IMR-90 (cell line): Measurements from ENCODE around the gene C1QTNF12. TPM values are rescaled to one million over a fixed set of nuclear protein-coding genes. Genes with fewer than 3 reads are reported as not detected.
A peak's percentile ranks its signal among the peaks of the same experiment; 100 is the strongest.

ENCODE experiments used
- ATAC-seq: fragments of 200-7000 bp; cut with Tn5 transposase; 2 replicates; pipeline ENCODE4 v1.9.1; 2020; ENCODE audit warnings: low read depth, mild to moderate bottlenecking, moderate library complexity
- BruUV-seq: library from RNA; stranded (reverse); fragments of 400-500 nt; replicated peaks from 2 replicates; lab custom pipeline; 2021; lab: Mats Ljungman, UMichigan
- CTCF ChIA-PET: fragments of 300-600 bp; formaldehyde crosslinking; extraction: SDS; loops from one replicate; lab custom pipeline; 2021; ENCODE audit warnings: antibody characterized with exemption; lab: Yijun Ruan, JAX
- POLR2A ChIA-PET: fragments of 300-600 bp; sonication (Branson Sonifier 250); formaldehyde crosslinking; loops from one replicate; lab custom pipeline; 2022; ENCODE audit warnings: antibody characterized with exemption; ENCODE audit not compliant: unreplicated experiment; lab: Charles Lee
- DNase-seq: peaks from one replicate; pipeline ENCODE4 v3.0.0; 2013
- H2AFZ ChIP-seq: replicated peaks from 2 replicates; pipeline ENCODE3; 2013; ENCODE audit warnings: low read length, mild to moderate bottlenecking; ENCODE audit not compliant: poor library complexity
- H2AK5ac ChIP-seq: 2 replicates; pipeline ENCODE4 v1.6.1; 2013; ENCODE audit warnings: low read depth, low read length, inconsistent platforms
- H2AK9ac ChIP-seq: replicated peaks from 2 replicates; pipeline ENCODE3; 2013; ENCODE audit warnings: mild to moderate bottlenecking, low read depth, low read length, moderate library complexity; ENCODE audit not compliant: poor library complexity
- H2BK120ac ChIP-seq: 2 replicates; pipeline ENCODE4 v1.6.1; 2013; ENCODE audit warnings: low read depth, low read length, inconsistent platforms
- H2BK15ac ChIP-seq: 3 replicates; pipeline ENCODE4 v1.6.1; 2013; ENCODE audit warnings: low read depth, low read length, inconsistent platforms
- H2BK20ac ChIP-seq: 2 replicates; pipeline ENCODE4 v1.6.1; 2013; ENCODE audit warnings: low read depth, mild to moderate bottlenecking, inconsistent platforms, low read length, moderate library complexity
- H2BK5ac ChIP-seq: 2 replicates; pipeline ENCODE4 v1.6.1; 2013; ENCODE audit warnings: mild to moderate bottlenecking, low read depth, low read length, inconsistent platforms; ENCODE audit not compliant: poor library complexity, severe bottlenecking
- H3K14ac ChIP-seq: replicated peaks from 2 replicates; pipeline ENCODE4 v1.6.1; 2013; ENCODE audit warnings: low read depth, low read length, inconsistent platforms
- H3K18ac ChIP-seq: 2 replicates; pipeline ENCODE4 v1.6.1; 2013; ENCODE audit warnings: low read depth, low read length, control low read depth
- H3K23ac ChIP-seq: 2 replicates; pipeline ENCODE4 v1.6.1; 2013; ENCODE audit warnings: low read depth, low read length, inconsistent platforms
- H3K27ac ChIP-seq: 2 replicates; pipeline ENCODE4 v1.5.1; 2013; ENCODE audit warnings: mild to moderate bottlenecking, control low read depth, low read length; ENCODE audit not compliant: insufficient read depth
- H3K27me3 ChIP-seq: 2 replicates; pipeline ENCODE4 v1.6.1; 2013; ENCODE audit warnings: low read length; ENCODE audit not compliant: control insufficient read depth, insufficient read depth
- H3K36me3 ChIP-seq: 2 replicates; pipeline ENCODE4 v1.6.1; 2013; ENCODE audit warnings: low read length, mixed read lengths; ENCODE audit not compliant: control insufficient read depth, insufficient read depth
- H3K4ac ChIP-seq: 2 replicates; pipeline ENCODE4 v1.6.1; 2013; ENCODE audit warnings: low read depth, low read length, inconsistent platforms
- H3K4me1 ChIP-seq: 2 replicates; pipeline ENCODE4 v1.6.1; 2013; ENCODE audit warnings: low read length, mixed read lengths; ENCODE audit not compliant: control insufficient read depth, insufficient read depth
- H3K4me2 ChIP-seq: 2 replicates; pipeline ENCODE4 v1.6.1; 2013; ENCODE audit warnings: low read depth, mild to moderate bottlenecking, control low read depth, low read length, moderate library complexity
- H3K4me3 ChIP-seq: 2 replicates; pipeline ENCODE4 v1.5.1; 2013; ENCODE audit warnings: low read depth, mild to moderate bottlenecking, control low read depth, low read length, moderate library complexity; ENCODE audit not compliant: insufficient read depth
- H3K56ac ChIP-seq: 2 replicates; pipeline ENCODE4 v1.6.1; 2013; ENCODE audit warnings: low read length, inconsistent platforms; ENCODE audit not compliant: insufficient read depth; ENCODE audit errors: extremely low read depth
- H3K79me1 ChIP-seq, 2 experiments: 2 replicates each; pipeline ENCODE4 v1.6.1; 2013; ENCODE audit warnings: low read length in 2 of 2, inconsistent platforms in 1 of 2, low read depth in 1 of 2
- H3K9ac ChIP-seq: 2 replicates; pipeline ENCODE4 v1.6.1; 2013; ENCODE audit warnings: low read depth, low read length, control low read depth
- H3K9me1 ChIP-seq: 2 replicates; pipeline ENCODE4 v1.6.1; 2013; ENCODE audit warnings: low read length, inconsistent platforms; ENCODE audit not compliant: insufficient read depth
- H3K9me3 ChIP-seq: 2 replicates; pipeline ENCODE4 v1.6.1; 2013; ENCODE audit warnings: low read length; ENCODE audit not compliant: control insufficient read depth, insufficient read depth
- H4K20me1 ChIP-seq: 2 replicates; pipeline ENCODE4 v1.6.1; 2013; ENCODE audit warnings: low read length, inconsistent platforms; ENCODE audit not compliant: insufficient read depth
- H4K5ac ChIP-seq: 2 replicates; pipeline ENCODE4 v1.6.1; 2013; ENCODE audit warnings: mild to moderate bottlenecking, low read depth, low read length, control low read depth
- H4K8ac ChIP-seq, 2 experiments: 2 replicates each; pipeline ENCODE4 v1.6.1; 2013; ENCODE audit warnings: low read depth in 2 of 2, low read length in 2 of 2, control low read depth in 1 of 2, inconsistent platforms in 1 of 2
- H4K91ac ChIP-seq: 2 replicates; pipeline ENCODE4 v1.6.1; 2013; ENCODE audit warnings: low read depth, low read length, inconsistent platforms; ENCODE audit not compliant: insufficient read depth
- WGBS, 2 experiments: methylation state at CpG; one replicate each; pipeline versions ENCODE4 v1.1.5 to v1.1.7; 2013; ENCODE audit warnings: missing lambda C conversion rate in 2 of 2; ENCODE audit not compliant: insufficient read length in 1 of 2; ENCODE audit errors: extremely low coverage in 2 of 2; 5-methylcytosine and 5-hydroxymethylcytosine counted together
- dilution Hi-C: fragments of 300-500 bp; cut with HindIII; formaldehyde crosslinking; loops from one replicate; pipeline ENCODE4 v1.14.3; 2018; ENCODE audit warnings: low sequenced_read_pairs; ENCODE audit not compliant: unreplicated experiment
- in situ Hi-C: fragments of 300-500 bp; cut with MboI; formaldehyde crosslinking; loops from 3 replicates; pipeline ENCODE4 v1.14.3; 2019; ENCODE audit warnings: low sequenced_read_pairs, inconsistent platforms, mixed read lengths
- intact Hi-C: fragments of 100-400 bp; cut with micrococcal nuclease; formaldehyde crosslinking; loops from 2 replicates; pipeline ENCODE4 v1.10.0; 2022
- polyA plus RNA-seq, 3 experiments: library from polyadenylated mRNA; depleted of rRNA; stranded (reverse); fragments of >200 nt; gene quantifications; 2 replicates each; pipeline ENCODE4 v1.2.3, GENCODE V29; 2012; ENCODE audit warnings: low replicate concordance in 1 of 3
- total RNA-seq: library from RNA; depleted of rRNA; stranded (reverse); fragments of >200 nt; gene quantifications from 2 replicates; pipeline ENCODE4 v1.2.3, GENCODE V29; 2012
- TF ChIP-seq, protein P1 (sequence below): fragments of 150-350 bp; IDR thresholded peaks from 2 replicates; pipeline ENCODE4 v1.6.1; 2017; ENCODE audit warnings: mild to moderate bottlenecking, antibody characterized with exemption, low read length, low read depth
- TF ChIP-seq, protein P2 (sequence below): conservative IDR thresholded peaks from 2 replicates; pipeline ENCODE4 v1.5.1; 2012; ENCODE audit warnings: mild to moderate bottlenecking, low read depth, low read length, improper control_type of control experiment

C1QTNF12 gene
- total and polyA plus RNA-seq, 2 of the 4 experiments (the other 2 are of a cell fraction) = 0.36 to 1.1 TPM

DNA sequence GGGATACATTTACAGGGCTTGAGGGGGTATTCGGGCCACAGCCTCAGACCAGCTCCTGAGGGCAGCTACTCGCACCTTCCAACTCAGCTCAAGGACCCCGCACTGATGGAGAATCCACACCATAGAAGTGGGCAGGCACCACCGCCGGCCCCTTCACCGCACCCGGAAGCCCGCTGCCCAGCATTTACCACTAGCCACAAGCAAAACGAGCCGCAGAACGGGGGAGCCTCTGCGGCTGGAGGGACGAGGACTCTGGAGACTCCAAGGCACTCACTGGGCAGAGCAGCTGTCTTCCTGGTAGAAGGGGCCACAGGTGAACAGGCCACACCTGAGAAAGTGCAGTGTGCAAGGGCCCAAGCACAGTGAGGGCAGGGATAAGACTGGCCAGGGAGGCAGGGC lies 21.8 kb upstream of the C1QTNF12 start:
- no peak overlapping the region for H2AK9ac ChIP-seq
- CTCF ChIA-PET = interaction anchor here (0.6 kb wide), 1 partner anchor 313 kb away, joined by 3 read pairs; no protein-coding TSS in a partner anchor
- peaks cover 32% of the 10 kb centered on the region for H3K9me1 ChIP-seq
- peaks cover 47% of the 10 kb centered on the region for H3K36me3 ChIP-seq
- H3K23ac ChIP-seq = 0 out of 2 replicates have a peak overlapping the region, but pooled peaks have one; percentile 43
- peaks cover 16 to 52% of the 10 kb centered on the region in 2 experiments for H3K79me1 ChIP-seq
- H2AK5ac ChIP-seq = no peak overlapping the region; the same call in 1 of the 2 replicates
- no peak overlapping the region for H3K4me3 ChIP-seq
- POLR2A ChIA-PET = no interaction called here
- in situ Hi-C loops = no loop called here
- DNase-seq (no peak), ATAC-seq (no peak)
- H2BK20ac ChIP-seq = no peak overlapping the region
- H3K9me3 ChIP-seq = no peaks in the 10 kb centered on the region
- H2BK15ac ChIP-seq = no peak overlapping the region
- H2AFZ ChIP-seq = no peak overlapping the region
- peaks cover 28% of the 10 kb centered on the region for H4K20me1 ChIP-seq
- dilution Hi-C loops = no loop called here
- no peak overlapping the region for H2BK5ac ChIP-seq
- H3K4ac ChIP-seq = peak overlapping the region; percentile 48; the same call in 1 of the 2 replicates
- H3K18ac ChIP-seq = no peak overlapping the region
- H3K4me1 ChIP-seq = peaks cover 41% of the 10 kb centered on the region
- peak overlapping the region; percentile 6; the same call in 1 of the 2 replicates for H3K27ac ChIP-seq
- H4K8ac ChIP-seq = no peak overlapping the region; a peak in 1 of 4 replicates
- H4K5ac ChIP-seq = no peak overlapping the region
- H2BK120ac ChIP-seq = no peak overlapping the region
- no peak overlapping the region for H4K91ac ChIP-seq
- H3K4me2 ChIP-seq = no peak overlapping the region
- H3K27me3 ChIP-seq = no peaks in the 10 kb centered on the region
- H3K14ac ChIP-seq = no peak overlapping the region
- H3K9ac ChIP-seq = no peak overlapping the region
- 100% methylated on average over 5 of the region's 13 CpGs; no CpG with 5 or more reads in 1 of the 2 experiments for WGBS, 2 experiments
- TF ChIP-seq, protein P1, sequence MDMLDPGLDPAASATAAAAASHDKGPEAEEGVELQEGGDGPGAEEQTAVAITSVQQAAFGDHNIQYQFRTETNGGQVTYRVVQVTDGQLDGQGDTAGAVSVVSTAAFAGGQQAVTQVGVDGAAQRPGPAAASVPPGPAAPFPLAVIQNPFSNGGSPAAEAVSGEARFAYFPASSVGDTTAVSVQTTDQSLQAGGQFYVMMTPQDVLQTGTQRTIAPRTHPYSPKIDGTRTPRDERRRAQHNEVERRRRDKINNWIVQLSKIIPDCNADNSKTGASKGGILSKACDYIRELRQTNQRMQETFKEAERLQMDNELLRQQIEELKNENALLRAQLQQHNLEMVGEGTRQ = no peak
- TF ChIP-seq, protein P2, sequence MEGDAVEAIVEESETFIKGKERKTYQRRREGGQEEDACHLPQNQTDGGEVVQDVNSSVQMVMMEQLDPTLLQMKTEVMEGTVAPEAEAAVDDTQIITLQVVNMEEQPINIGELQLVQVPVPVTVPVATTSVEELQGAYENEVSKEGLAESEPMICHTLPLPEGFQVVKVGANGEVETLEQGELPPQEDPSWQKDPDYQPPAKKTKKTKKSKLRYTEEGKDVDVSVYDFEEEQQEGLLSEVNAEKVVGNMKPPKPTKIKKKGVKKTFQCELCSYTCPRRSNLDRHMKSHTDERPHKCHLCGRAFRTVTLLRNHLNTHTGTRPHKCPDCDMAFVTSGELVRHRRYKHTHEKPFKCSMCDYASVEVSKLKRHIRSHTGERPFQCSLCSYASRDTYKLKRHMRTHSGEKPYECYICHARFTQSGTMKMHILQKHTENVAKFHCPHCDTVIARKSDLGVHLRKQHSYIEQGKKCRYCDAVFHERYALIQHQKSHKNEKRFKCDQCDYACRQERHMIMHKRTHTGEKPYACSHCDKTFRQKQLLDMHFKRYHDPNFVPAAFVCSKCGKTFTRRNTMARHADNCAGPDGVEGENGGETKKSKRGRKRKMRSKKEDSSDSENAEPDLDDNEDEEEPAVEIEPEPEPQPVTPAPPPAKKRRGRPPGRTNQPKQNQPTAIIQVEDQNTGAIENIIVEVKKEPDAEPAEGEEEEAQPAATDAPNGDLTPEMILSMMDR = no peak
- no peak overlapping the region for H3K56ac ChIP-seq
- no TSS peak for BruUV-seq
- intact Hi-C loops = no loop called here
